ENCODE results near the gene RALGDS.

RALGDS gene

GRCh38 chr9:133149130-133150015 is 28.3 kb upstream of the RALGDS start:
- DNase-seq: peak; percentile 98

GRCh38 chr9:133148199-133149129 is 27.4 kb upstream of the RALGDS start:
- no peak for DNase-seq

GRCh38 chr9:133147412-133148198 is 26.6 kb upstream of the RALGDS start:
- DNase-seq: peak; percentile 80

GRCh38 chr9:133146746-133147411 is 25.8 kb upstream of the RALGDS start:
- no peak for DNase-seq

- DNase-seq: no peak
Observed at GRCh38 chr9:133144904-133145851, 24.1 kb upstream of the RALGDS start.

GRCh38 chr9:133144142-133144903 is 23.3 kb upstream of the RALGDS start:
- peak; percentile 77 for DNase-seq

GRCh38 chr9:133143639-133144141 is 22.6 kb upstream of the RALGDS start:
- no peak for DNase-seq

GRCh38 chr9:133142684-133143622 is 21.9 kb upstream of the RALGDS start:
- DNase-seq: no peak

GRCh38 chr9:133141833-133142595 is 21.0 kb upstream of the RALGDS start:
- DNase-seq: no peak

GRCh38 chr9:133140606-133141005 is 19.6 kb upstream of the RALGDS start:
- no peak for DNase-seq

GRCh38 chr9:133140174-133140505 is 19.1 kb upstream of the RALGDS start:
- no peak for DNase-seq

GRCh38 chr9:133139246-133140173 is 18.5 kb upstream of the RALGDS start:
- no peak for DNase-seq

GRCh38 chr9:133137451-133138231 is 16.6 kb upstream of the RALGDS start:
- no peak for DNase-seq

GRCh38 chr9:133135146-133135745 is 14.2 kb upstream of the RALGDS start:
- DNase-seq: no peak

- no peak for DNase-seq
Observed at GRCh38 chr9:133134388-133135145, 13.5 kb upstream of the RALGDS start.

Measured in NCI-H774 (cell line).